Measurements from ENCODE around the gene SEMA4B. TPM values are rescaled to one million over a fixed set of nuclear protein-coding genes. Genes with fewer than 3 reads are reported as not detected.

Gene SEMA4B
- total RNA-seq, 4 donors from 2014 or later, result 89.2 to 151 (median 106) TPM

DNA sequence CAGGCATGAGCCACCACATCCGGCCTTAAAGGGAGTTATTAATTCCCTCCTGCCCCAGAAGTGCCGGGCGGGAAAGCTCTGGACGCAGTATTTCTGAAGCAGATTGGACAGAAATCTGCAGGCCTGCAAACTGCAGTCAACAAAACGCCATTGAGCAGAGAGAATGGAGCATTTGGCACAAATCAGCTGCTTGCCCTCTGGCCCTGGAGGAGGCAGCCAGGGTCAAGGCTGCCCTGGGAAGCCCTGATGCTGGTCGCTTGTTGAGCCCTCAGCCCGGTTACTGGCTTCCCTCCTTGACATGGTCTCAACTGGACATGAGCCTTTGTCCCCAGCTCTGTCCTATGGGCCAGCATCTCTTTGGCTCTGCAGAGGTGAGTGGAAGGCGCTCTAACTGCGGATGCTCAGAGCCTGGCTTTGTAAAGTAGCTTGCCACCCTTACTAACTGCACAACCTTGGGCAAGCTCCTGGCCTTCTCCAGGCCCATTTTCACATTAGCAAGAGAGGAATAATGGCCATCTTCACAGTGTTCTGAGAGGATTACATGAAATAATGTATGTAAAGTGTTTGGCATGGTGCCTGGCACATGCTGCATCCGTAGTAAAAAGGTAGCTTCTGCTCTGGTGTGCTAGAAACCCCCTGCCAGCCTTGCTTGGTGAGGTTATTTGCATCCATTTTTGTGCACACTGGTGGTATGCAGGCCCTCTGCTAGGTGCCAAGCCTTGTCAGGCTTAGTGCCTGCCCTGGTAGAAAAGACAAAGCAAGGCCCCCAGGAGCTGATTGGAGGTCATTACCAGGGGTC is 4.1 kb downstream of the SEMA4B start:
- TF ChIP-seq, protein P1, sequence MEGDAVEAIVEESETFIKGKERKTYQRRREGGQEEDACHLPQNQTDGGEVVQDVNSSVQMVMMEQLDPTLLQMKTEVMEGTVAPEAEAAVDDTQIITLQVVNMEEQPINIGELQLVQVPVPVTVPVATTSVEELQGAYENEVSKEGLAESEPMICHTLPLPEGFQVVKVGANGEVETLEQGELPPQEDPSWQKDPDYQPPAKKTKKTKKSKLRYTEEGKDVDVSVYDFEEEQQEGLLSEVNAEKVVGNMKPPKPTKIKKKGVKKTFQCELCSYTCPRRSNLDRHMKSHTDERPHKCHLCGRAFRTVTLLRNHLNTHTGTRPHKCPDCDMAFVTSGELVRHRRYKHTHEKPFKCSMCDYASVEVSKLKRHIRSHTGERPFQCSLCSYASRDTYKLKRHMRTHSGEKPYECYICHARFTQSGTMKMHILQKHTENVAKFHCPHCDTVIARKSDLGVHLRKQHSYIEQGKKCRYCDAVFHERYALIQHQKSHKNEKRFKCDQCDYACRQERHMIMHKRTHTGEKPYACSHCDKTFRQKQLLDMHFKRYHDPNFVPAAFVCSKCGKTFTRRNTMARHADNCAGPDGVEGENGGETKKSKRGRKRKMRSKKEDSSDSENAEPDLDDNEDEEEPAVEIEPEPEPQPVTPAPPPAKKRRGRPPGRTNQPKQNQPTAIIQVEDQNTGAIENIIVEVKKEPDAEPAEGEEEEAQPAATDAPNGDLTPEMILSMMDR (IDR thresholded peaks at IDR 0.05), result no peak
- no peak for TF ChIP-seq POLR2A (IDR thresholded peaks at IDR 0.05)
- no peak overlapping the region for H3K4me3 ChIP-seq (ENCODE audit: low read depth, poor library complexity, severe bottlenecking)
- WGBS, 2 donors, result 80 to 82% methylated on average over 9 to 10 of the region's 10 CpGs
- DNase-seq (ENCODE audit: low spot score in 2 of 2), result no peak
- intact Hi-C loops (cut with DNase I; ENCODE audit: low total_unique reads), result no loop called here

DNA sequence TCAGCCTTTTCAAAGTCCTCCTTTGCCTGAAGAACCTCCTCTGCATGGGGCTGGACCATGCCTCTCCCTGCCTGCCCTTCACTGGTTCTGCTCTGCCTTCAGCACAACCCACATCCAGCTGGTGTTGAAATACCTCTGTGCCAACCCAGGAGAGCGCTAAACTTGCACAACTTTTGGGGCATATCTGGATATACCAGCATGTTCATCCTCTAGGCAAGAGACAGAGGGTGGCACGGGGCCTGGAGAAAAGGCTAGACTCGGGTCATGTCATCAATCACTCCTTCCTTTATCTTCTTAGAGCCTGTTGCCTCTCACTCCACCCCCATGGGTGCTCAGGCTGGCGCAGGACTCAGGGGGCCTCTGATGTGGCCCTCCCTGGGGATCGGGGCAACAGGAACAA is 4.8 kb downstream of the SEMA4B start:
- H3K4me3 ChIP-seq (ENCODE audit: low read depth, poor library complexity, severe bottlenecking), result no peak overlapping the region
- WGBS, 2 donors, result 60 to 61% methylated on average over 5 of the region's 5 CpGs
- DNase-seq (ENCODE audit: low spot score in 2 of 2), result no peak
- no peak for TF ChIP-seq POLR2A (IDR thresholded peaks at IDR 0.05)
- TF ChIP-seq, protein P1 (IDR thresholded peaks at IDR 0.05), result no peak
- intact Hi-C loops (cut with DNase I; ENCODE audit: low total_unique reads), result no loop called here

DNA sequence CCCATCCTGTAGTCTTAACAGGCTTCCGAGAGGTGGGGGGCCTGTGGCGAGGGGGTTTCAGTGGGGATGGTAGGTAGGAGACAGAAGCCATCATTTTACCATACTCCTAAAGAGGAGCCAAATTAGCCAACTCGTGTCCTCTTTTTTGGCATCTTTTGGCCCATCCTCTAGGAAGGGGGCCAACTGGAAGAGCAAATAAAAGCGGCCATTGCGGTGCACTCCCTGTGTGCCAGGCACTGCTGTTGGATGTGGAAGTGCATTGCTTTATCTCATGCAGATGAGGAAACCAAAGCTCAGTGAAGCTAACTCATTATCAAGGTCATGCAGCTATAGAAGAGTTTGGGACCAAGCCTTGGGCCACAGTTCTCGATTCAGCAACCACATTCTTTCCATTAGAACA is 6.1 kb downstream of the SEMA4B start:
- 80 to 82% methylated on average over 6 of the region's 6 CpGs for WGBS, 2 donors
- no peak for TF ChIP-seq POLR2A (IDR thresholded peaks at IDR 0.05)
- TF ChIP-seq, protein P1 (IDR thresholded peaks at IDR 0.05), result no peak
- intact Hi-C loops (cut with DNase I; ENCODE audit: low total_unique reads), result no loop called here
- DNase-seq (ENCODE audit: low spot score in 2 of 2), result no peak
- no peak overlapping the region for H3K4me3 ChIP-seq (ENCODE audit: low read depth, poor library complexity, severe bottlenecking)

DNA sequence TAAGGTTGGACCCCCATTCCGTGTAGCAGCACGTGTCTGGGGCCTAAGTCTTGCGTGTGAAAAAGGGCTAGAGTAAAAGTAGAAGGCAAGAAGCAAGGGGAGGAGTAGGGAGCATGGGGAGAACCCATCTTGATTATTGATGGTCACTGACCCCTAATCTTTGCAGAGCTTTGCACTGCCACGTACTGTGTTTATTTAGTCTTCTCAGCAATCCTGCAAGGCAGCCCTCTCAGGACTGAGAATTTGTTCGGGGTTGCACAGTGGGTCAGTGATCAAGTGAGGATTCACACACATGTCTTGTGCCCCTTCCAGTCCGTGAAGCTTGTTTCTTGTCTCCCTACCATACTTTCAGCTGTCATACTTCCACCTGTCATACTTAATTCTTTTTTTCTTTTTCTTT is 7.2 kb downstream of the SEMA4B start:
- intact Hi-C loops (cut with DNase I; ENCODE audit: low total_unique reads), result no loop called here
- H3K4me3 ChIP-seq (ENCODE audit: low read depth, poor library complexity, severe bottlenecking), result no peak overlapping the region
- 88 to 91% methylated on average over 6 of the region's 6 CpGs for WGBS, 2 donors

DNA sequence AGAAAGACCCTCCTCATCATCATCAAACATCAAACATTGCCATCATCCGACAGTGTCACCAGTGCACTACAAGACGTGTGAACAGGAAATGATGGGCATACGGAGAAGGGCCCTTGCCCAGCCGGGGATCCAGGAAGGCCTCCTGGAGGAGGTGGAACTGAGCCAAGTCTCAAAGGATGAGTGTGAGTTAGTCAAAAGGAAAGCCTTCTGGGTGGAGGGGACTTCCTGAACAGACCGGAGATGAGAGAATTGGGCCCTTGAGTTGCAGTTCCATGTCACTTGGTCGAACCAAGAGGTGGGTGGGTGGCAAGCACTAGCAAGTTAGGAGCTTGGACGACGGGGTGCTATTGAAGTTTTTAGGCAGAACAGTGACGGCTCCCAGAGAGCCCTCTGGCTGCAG is 8.5 kb downstream of the SEMA4B start:
- intact Hi-C loops (cut with DNase I; ENCODE audit: low total_unique reads), result no loop called here
- TF ChIP-seq POLR2A (IDR thresholded peaks at IDR 0.05), result no peak
- TF ChIP-seq, protein P1 (IDR thresholded peaks at IDR 0.05), result no peak
- no peak for DNase-seq (ENCODE audit: low spot score in 2 of 2)
- H3K4me3 ChIP-seq (ENCODE audit: low read depth, poor library complexity, severe bottlenecking), result no peak overlapping the region
- WGBS, 2 donors, result 60 to 80% methylated on average over 9 of the region's 9 CpGs

More for the DNA sequence above, 7.2 kb downstream of the SEMA4B start:
- no peak for DNase-seq (ENCODE audit: low spot score in 2 of 2)
- TF ChIP-seq POLR2A (IDR thresholded peaks at IDR 0.05), result no peak
- TF ChIP-seq, protein P1 (IDR thresholded peaks at IDR 0.05), result no peak

DNA sequence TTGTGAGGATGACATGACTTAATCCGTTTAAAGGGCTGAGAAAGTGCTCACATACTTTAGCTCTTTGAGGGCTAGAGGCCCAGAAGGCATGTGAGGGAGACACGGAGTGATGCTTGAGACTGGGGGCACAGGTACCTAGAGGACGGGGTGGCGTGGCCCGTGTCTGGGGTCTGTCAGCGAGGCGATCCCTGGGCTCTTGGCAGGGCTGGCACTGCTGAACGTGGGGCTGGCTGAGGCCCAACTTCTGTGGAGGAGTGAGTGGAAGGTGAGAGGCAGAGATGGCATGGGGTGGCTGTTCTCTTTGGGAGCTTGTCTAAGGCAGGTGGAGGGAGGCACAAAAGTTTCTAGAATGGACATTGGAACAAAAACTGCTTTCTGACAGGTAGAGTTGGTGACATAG is 9.5 kb downstream of the SEMA4B start:
- WGBS, 2 donors, result 55 to 64% methylated on average over 8 of the region's 8 CpGs
- DNase-seq (ENCODE audit: low spot score in 2 of 2), result no peak

More for the DNA sequence above, 9.5 kb downstream of the SEMA4B start:
- no peak overlapping the region for H3K4me3 ChIP-seq (ENCODE audit: low read depth, poor library complexity, severe bottlenecking)
- TF ChIP-seq, protein P1 (IDR thresholded peaks at IDR 0.05), result no peak
- no peak for TF ChIP-seq POLR2A (IDR thresholded peaks at IDR 0.05)
- intact Hi-C loops (cut with DNase I; ENCODE audit: low total_unique reads), result no loop called here

Measured in lower leg skin (tissue), 4 donors.